ENCODE data around the gene SPART. TPM values are rescaled to one million over a fixed set of nuclear protein-coding genes. Genes with fewer than 3 reads are reported as not detected.

SPART gene
- total and polyA plus RNA-seq, 9 donors, result 51.7 to 78.7 (median 71.3) TPM

DNA sequence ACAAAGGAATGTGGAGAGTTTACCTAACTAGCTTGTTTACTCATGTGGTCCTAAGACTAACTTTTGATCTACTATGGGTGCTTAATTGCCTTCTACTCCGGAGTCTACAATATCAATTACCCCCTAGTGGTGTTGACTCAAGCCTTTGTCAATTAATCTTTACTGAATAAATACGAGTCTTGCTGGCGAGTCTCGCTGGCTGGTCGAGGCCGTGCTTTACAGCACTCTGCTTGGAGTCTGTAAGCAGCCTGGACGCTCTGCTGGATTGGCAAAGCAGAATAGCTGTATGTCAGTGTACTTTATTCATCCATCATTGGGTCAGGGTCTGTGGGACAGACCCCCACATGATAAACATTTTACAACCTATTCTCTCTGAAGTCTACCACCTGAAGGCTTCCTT is 9.9 kb upstream of the SPART start:
- WGBS (ENCODE audit: insufficient coverage), result 60% methylated on average over 2 of the region's 7 CpGs
- Histone ChIP-seq H3K4me1 (ENCODE audit: control insufficient read depth, insufficient read depth, low read length) (peaks cover 13% of the 10 kb centered on the region), H3K4me3 (ENCODE audit: low read length) (no peak overlapping the region), H3K27ac (ENCODE audit: low read length) (no peak overlapping the region), H3K9me3 (replicated peaks; ENCODE audit: control insufficient read depth, low read depth, low read length) (no peaks in the 10 kb centered on the region), H3K27me3 (ENCODE audit: control insufficient read depth, insufficient read depth, low read length) (no peaks in the 10 kb centered on the region), H3K36me3 (ENCODE audit: control insufficient read depth, insufficient read depth, low read length) (no peaks in the 10 kb centered on the region)
- DNase-seq, result no peak

DNA sequence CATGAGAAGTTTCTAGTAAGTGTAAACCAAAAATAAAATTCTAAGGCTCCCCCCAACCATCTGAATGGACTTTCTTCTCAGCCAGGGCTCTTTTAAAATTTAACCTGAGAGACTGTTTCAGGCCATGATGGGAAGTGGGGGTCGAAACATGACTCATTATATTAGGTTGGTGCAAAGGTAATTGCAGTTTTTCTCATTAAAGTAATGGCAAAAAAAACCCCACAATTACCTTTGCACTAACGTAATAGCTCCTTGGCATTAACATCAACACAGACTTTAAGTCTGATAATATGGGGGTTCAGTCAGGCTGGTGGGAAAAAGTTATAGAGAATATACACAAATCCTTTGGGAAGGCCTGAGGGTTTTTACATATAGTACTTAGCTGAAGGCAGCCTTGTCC is 9.4 kb upstream of the SPART start:
- Histone ChIP-seq H3K27me3 (ENCODE audit: control insufficient read depth, insufficient read depth, low read length) (no peaks in the 10 kb centered on the region), H3K4me1 (ENCODE audit: control insufficient read depth, insufficient read depth, low read length) (peaks cover 13% of the 10 kb centered on the region)
- no CpG with 5 or more reads among the region's 2 CpGs for WGBS (ENCODE audit: insufficient coverage)

DNA sequence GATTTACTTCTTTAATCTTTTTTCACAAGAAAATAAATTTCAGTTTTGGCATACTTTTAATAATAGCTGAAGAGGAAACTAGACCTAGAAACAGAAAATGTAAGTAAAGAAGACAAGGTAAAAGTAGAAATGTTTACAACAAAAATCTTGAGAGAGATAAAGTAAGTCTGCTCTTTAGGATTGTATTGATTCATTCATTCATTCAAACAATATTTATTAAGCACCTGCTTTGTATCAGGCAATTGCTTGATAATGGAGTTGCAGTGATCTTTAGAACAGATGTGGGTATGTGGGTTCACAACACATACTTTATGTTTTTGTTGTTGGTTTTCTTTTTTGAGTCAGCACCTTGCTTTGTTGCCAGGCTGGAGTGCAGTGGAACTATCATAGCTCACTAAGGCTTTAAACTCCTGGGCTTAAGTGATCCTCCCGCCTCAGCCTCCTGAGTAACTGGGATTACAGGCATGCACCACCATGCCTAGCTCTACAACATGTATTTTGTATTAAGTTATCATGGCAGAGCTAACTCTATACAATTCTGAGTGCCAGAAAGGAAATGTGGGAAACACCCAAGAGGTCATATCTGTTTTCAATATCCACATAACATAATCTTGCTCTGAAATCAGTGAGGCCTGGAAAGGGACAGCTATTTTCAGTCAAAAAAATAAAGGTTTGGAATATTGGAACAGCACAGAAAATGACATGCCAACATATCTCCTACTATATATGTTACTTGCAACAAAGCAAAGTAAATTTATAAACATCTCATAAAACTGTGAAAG is 8.8 kb upstream of the SPART start:
- peak; percentile 44 for DNase-seq
- H3K9me3 ChIP-seq (replicated peaks; ENCODE audit: control insufficient read depth, low read depth, low read length), result no peaks in the 10 kb centered on the region
- no peaks in the 10 kb centered on the region for H3K27me3 ChIP-seq (ENCODE audit: control insufficient read depth, insufficient read depth, low read length)
- H3K4me1 ChIP-seq (ENCODE audit: control insufficient read depth, insufficient read depth, low read length), result peaks cover 13% of the 10 kb centered on the region
- WGBS (ENCODE audit: insufficient coverage), result no CpG with 5 or more reads among the region's 1 CpG
- H3K27ac ChIP-seq (ENCODE audit: low read length), result no peak overlapping the region
- no peak overlapping the region for H3K4me3 ChIP-seq (ENCODE audit: low read length)
- no peaks in the 10 kb centered on the region for H3K36me3 ChIP-seq (ENCODE audit: control insufficient read depth, insufficient read depth, low read length)

More for the DNA sequence above, 9.4 kb upstream of the SPART start:
- Histone ChIP-seq H3K9me3 (replicated peaks; ENCODE audit: control insufficient read depth, low read depth, low read length) (no peaks in the 10 kb centered on the region), H3K36me3 (ENCODE audit: control insufficient read depth, insufficient read depth, low read length) (no peaks in the 10 kb centered on the region), H3K4me3 (ENCODE audit: low read length) (no peak overlapping the region), H3K27ac (ENCODE audit: low read length) (no peak overlapping the region)
- DNase-seq, result no peak

DNA sequence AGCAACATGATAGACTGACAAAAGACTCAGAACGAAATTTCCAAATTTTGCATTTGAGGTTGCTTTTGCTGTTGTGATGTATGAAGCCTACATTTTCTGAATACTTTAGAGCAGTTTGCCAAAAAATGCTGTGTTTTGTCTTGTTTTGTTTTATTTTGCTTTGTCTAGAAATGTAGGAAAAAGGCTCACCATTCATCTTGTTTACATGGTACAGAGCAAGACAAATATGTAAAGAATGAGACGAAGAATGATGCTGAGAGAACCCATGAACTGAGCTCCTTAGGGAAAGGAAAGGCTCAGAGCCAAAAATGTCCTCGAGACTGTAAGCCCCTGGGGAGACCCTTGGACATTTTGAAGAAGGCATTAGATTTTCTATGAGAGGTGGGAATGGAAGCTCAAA is 6.8 kb upstream of the SPART start:
- no peaks in the 10 kb centered on the region for H3K9me3 ChIP-seq (replicated peaks; ENCODE audit: control insufficient read depth, low read depth, low read length)
- peaks cover 13% of the 10 kb centered on the region for H3K4me1 ChIP-seq (ENCODE audit: control insufficient read depth, insufficient read depth, low read length)
- H3K36me3 ChIP-seq (ENCODE audit: control insufficient read depth, insufficient read depth, low read length), result no peaks in the 10 kb centered on the region
- 50% methylated on average over 2 of the region's 3 CpGs for WGBS (ENCODE audit: insufficient coverage)
- H3K27ac ChIP-seq (ENCODE audit: low read length), result no peak overlapping the region
- no peaks in the 10 kb centered on the region for H3K27me3 ChIP-seq (ENCODE audit: control insufficient read depth, insufficient read depth, low read length)
- no peak overlapping the region for H3K4me3 ChIP-seq (ENCODE audit: low read length)
- no peak for DNase-seq

DNA sequence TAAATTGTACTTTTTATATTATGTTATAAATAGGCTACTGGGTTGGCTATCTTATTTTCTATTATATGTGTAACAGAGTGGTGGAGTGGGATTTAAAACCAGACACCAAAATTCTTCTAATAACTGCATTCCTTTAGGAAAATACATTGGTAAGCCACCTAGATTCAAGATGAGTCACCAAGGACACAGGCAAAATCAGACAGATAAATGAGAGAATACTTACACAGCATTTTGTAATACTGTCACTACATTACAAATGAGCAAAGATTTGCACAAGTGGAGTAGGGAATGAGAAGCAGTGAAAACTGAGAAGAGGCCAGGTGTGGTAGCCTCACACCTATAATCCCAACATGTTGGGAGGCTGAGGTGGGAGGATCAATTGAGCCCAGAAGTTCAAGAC is 6.2 kb upstream of the SPART start:
- no peaks in the 10 kb centered on the region for H3K36me3 ChIP-seq (ENCODE audit: control insufficient read depth, insufficient read depth, low read length)
- H3K4me3 ChIP-seq (ENCODE audit: low read length), result no peak overlapping the region
- H3K9me3 ChIP-seq (replicated peaks; ENCODE audit: control insufficient read depth, low read depth, low read length), result no peaks in the 10 kb centered on the region
- H3K27ac ChIP-seq (ENCODE audit: low read length), result no peak overlapping the region
- H3K4me1 ChIP-seq (ENCODE audit: control insufficient read depth, insufficient read depth, low read length), result peaks cover 10% of the 10 kb centered on the region
- no peaks in the 10 kb centered on the region for H3K27me3 ChIP-seq (ENCODE audit: control insufficient read depth, insufficient read depth, low read length)
- no peak for DNase-seq

DNA sequence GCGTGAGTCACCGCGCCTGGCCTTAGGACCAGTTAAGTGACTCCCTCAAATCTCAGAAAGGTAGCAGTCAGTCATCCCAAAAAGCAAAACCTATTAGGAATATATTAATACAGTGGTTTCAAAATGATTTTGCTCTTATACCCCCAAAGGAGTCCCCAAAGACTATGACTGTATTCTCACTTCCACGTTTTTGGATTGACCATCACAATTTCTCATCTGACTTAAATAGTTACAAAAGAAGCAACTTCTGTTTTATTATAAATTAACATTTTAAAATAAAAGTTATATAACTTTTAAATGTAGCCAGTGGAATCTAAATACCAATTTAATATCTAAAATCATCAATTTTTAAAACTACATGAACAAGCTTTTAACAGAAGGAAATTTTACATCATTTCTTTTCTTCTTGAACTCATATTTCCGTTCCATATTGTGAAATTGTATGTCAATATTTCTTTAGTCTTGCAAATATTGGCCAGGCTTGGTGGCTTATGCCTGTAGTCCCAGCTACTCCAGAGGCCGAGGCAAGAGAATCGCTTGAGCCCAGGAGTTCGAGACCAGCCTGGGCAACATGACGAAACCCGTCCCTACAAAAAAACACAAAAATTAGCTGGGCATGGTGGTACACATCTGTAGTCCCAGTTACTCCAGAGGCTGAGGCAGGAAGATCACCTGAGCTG is 1.5 kb upstream of the SPART start:
- WGBS (ENCODE audit: insufficient coverage), result 94% methylated on average over 2 of the region's 10 CpGs
- no peak overlapping the region for H3K4me3 ChIP-seq (ENCODE audit: low read length)
- H3K27me3 ChIP-seq (ENCODE audit: control insufficient read depth, insufficient read depth, low read length), result no peaks in the 10 kb centered on the region
- peak overlapping the region; percentile 10 for H3K27ac ChIP-seq (ENCODE audit: low read length)
- peaks cover 6% of the 10 kb centered on the region for H3K4me1 ChIP-seq (ENCODE audit: control insufficient read depth, insufficient read depth, low read length)
- H3K9me3 ChIP-seq (replicated peaks; ENCODE audit: control insufficient read depth, low read depth, low read length), result no peaks in the 10 kb centered on the region
- no peaks in the 10 kb centered on the region for H3K36me3 ChIP-seq (ENCODE audit: control insufficient read depth, insufficient read depth, low read length)
- DNase-seq, result no peak

DNA sequence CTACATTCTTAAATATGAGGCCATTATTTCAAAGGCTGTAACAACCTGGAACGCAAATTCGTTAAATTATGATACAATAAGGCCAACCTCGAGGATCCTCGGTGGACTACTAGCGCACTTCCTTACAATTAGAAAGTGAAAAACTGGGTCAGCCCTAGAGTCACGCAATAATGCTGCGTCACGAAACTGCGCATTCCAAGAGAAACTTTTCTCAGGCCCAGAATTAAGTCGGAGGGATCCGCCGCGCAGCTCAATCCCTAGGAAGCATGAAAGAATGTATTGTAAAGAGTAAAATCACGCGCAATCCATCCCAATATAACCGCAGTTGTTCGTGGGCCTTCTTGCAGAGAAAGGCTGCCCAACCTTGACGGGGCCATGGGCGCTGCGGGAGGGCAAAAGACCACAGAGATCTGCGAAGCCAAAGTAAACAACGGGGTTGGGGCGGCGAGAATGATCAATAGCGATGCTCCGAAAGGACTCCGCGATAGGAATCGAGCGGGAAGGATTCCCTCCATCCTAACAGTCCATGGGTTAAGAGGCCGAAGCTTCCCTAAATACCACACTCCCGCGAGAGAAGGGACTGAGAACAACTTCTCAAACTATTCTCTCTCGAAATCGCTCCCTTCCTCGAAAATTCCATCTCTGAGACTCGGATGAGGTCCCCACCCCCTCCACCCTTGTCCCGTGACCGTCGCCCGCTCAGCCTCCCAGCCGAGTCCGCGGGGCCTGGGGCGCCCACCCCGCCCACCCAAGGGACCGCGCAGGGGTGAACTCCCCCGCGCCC is 564 bp downstream of the SPART start:
- Histone ChIP-seq H3K36me3 (ENCODE audit: control insufficient read depth, insufficient read depth, low read length) (no peaks in the 10 kb centered on the region), H3K4me1 (ENCODE audit: control insufficient read depth, insufficient read depth, low read length) (peaks cover 8% of the 10 kb centered on the region), H3K4me3 (ENCODE audit: low read length) (peak overlapping the region; percentile 93), H3K27me3 (ENCODE audit: control insufficient read depth, insufficient read depth, low read length) (no peaks in the 10 kb centered on the region), H3K9me3 (replicated peaks; ENCODE audit: control insufficient read depth, low read depth, low read length) (no peaks in the 10 kb centered on the region), H3K27ac (ENCODE audit: low read length) (peak overlapping the region; percentile 100)
- DNase-seq, result peak; percentile 96
- 0% methylated on average over 40 of the region's 50 CpGs for WGBS (ENCODE audit: insufficient coverage)

DNA sequence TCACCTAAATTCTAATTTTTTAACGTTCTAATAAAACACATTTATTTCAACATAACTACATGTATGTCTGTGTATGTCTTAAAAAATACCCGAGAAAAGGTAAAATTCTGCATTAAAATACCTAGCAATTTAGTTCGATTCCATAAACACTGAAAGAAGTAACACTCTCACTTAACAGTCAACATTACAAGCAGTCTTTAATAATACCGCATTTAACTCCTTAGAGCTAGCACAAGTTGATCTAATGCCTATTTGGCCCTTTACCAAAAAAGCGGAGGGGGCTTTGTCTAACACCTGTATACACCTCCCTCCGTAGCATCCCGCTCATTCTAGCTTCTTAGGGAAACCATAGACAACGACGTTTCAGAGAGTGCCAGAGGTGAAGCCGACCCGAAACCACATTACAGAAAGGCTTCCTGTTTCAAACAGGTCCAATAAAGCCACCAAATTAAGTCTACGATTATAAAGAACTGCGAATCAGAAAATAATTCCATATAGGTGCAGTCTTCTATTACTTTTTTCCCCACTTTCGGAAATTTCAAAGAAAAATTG is 1.2 kb downstream of the SPART start:
- 19% methylated on average over 5 of the region's 14 CpGs for WGBS (ENCODE audit: insufficient coverage)
- Histone ChIP-seq H3K9me3 (replicated peaks; ENCODE audit: control insufficient read depth, low read depth, low read length) (no peaks in the 10 kb centered on the region), H3K27ac (ENCODE audit: low read length) (peak overlapping the region; percentile 100), H3K4me1 (ENCODE audit: control insufficient read depth, insufficient read depth, low read length) (peaks cover 8% of the 10 kb centered on the region), H3K36me3 (ENCODE audit: control insufficient read depth, insufficient read depth, low read length) (no peaks in the 10 kb centered on the region), H3K4me3 (ENCODE audit: low read length) (peak overlapping the region; percentile 93), H3K27me3 (ENCODE audit: control insufficient read depth, insufficient read depth, low read length) (no peaks in the 10 kb centered on the region)
- DNase-seq, result peak; percentile 64

DNA sequence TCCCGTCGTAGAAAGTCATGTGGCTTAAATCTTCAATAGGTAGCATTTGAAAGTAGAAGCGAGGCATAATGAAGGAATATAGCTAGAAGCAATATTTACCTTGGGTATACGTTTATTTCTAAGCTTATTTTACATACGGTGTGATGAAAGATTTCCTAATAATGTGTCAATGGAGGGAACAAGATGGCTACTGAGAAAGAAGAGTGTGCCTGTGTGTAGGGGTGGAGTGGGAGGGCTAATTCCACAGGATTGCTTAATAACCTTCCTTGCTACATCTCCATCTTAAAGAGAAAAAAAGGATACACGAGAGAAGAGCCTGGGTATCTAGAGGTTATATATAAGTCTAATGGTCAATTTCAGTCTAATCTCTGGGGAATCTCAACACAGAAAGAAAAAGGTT is 2.0 kb downstream of the SPART start:
- peak; percentile 42 for DNase-seq
- no peak overlapping the region for H3K4me3 ChIP-seq (ENCODE audit: low read length)
- no peaks in the 10 kb centered on the region for H3K36me3 ChIP-seq (ENCODE audit: control insufficient read depth, insufficient read depth, low read length)
- H3K27ac ChIP-seq (ENCODE audit: low read length), result no peak overlapping the region
- H3K9me3 ChIP-seq (replicated peaks; ENCODE audit: control insufficient read depth, low read depth, low read length), result no peaks in the 10 kb centered on the region
- H3K4me1 ChIP-seq (ENCODE audit: control insufficient read depth, insufficient read depth, low read length), result peaks cover 8% of the 10 kb centered on the region
- H3K27me3 ChIP-seq (ENCODE audit: control insufficient read depth, insufficient read depth, low read length), result no peaks in the 10 kb centered on the region
- WGBS (ENCODE audit: insufficient coverage), result 80% methylated on average over 1 of the region's 6 CpGs

DNA sequence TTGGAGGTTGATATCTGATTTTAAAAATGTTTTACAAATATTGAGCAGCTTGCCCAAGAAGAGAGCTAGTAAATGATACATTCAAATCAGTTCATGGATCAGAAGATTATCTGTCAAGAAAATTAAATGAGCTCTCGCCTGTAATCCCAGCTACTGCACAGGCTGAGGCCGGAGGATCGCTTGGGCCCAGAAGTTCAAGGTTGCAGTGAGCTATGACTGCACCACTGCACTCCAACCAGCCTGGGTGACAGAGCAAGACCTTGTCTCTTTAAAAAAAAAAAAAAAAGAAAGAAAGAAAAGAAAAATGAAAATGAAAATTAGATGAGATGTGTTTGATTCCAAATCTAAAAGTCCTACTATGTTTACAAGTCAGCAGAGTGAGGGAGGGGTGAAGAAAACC is 2.4 kb downstream of the SPART start:
- H3K4me3 ChIP-seq (ENCODE audit: low read length), result no peak overlapping the region
- peaks cover 8% of the 10 kb centered on the region for H3K4me1 ChIP-seq (ENCODE audit: control insufficient read depth, insufficient read depth, low read length)
- no peak overlapping the region for H3K27ac ChIP-seq (ENCODE audit: low read length)
- H3K36me3 ChIP-seq (ENCODE audit: control insufficient read depth, insufficient read depth, low read length), result no peaks in the 10 kb centered on the region
- H3K27me3 ChIP-seq (ENCODE audit: control insufficient read depth, insufficient read depth, low read length), result no peaks in the 10 kb centered on the region
- H3K9me3 ChIP-seq (replicated peaks; ENCODE audit: control insufficient read depth, low read depth, low read length), result no peaks in the 10 kb centered on the region
- DNase-seq, result no peak
- 80% methylated on average over 1 of the region's 3 CpGs for WGBS (ENCODE audit: insufficient coverage)

Measured in muscle of leg (tissue), 11 donors.